Neural cell (in vitro differentiated cells): ENCODE results near the gene ASPA. TPM values are rescaled to one million over a fixed set of nuclear protein-coding genes. Genes with fewer than 3 reads are reported as not detected.

Experiments used
- H2AFZ ChIP-seq: fragments of 200-600, 300-800 bp; sonication (generic), shearing (Covaris generic); 2 replicates; pipeline ENCODE4 v1.6.0; 2014; ENCODE audit warnings: low read depth, mild to moderate bottlenecking, antibody characterized with exemption, low read length, moderate library complexity
- H3F3A ChIP-seq: fragments of 200-600 bp; shearing (Covaris generic); 2 replicates; pipeline ENCODE4 v1.6.1; 2016; ENCODE audit warnings: mild to moderate bottlenecking, moderate library complexity, mixed read lengths, antibody characterized with exemption, low read length; ENCODE audit not compliant: insufficient read depth, poor library complexity, severe bottlenecking
- H3K27ac ChIP-seq: fragments of 200-600, 300-800 bp; sonication (generic), shearing (Covaris generic); 2 replicates; pipeline ENCODE4 v1.5.1; 2014; ENCODE audit warnings: mild to moderate bottlenecking, low read length, moderate library complexity
- H3K27me3 ChIP-seq: fragments of 300-800, 200-600 bp; sonication (generic), shearing (Covaris generic); 2 replicates; pipeline ENCODE4 v1.6.0; 2014; ENCODE audit warnings: mild to moderate bottlenecking, low read depth, low read length, moderate library complexity; ENCODE audit not compliant: insufficient read depth
- H3K36me3 ChIP-seq: fragments of 300-800, 200-600 bp; sonication (generic), shearing (Covaris generic); 2 replicates; pipeline ENCODE4 v1.5.1; 2014; ENCODE audit warnings: mild to moderate bottlenecking, antibody characterized with exemption, low read length, moderate library complexity; ENCODE audit not compliant: insufficient read depth
- H3K4me2 ChIP-seq: fragments of 300-800, 200-600 bp; sonication (generic), shearing (Covaris generic); 2 replicates; pipeline ENCODE4 v1.6.0; 2014; ENCODE audit warnings: mild to moderate bottlenecking, low read length
- H3K4me3 ChIP-seq: fragments of 300-800, 200-600 bp; sonication (generic), shearing (Covaris generic); 2 replicates; pipeline ENCODE4 v1.5.1; 2014; ENCODE audit warnings: mild to moderate bottlenecking, low read length, moderate library complexity
- H3K79me2 ChIP-seq: fragments of 200-600 bp; shearing (Covaris generic); replicated peaks from 2 replicates; pipeline ENCODE4 v1.6.0; 2014; ENCODE audit warnings: mild to moderate bottlenecking, low read length, moderate library complexity; ENCODE audit not compliant: insufficient read depth
- H3K9ac ChIP-seq: fragments of 300-800, 200-600 bp; sonication (generic), shearing (Covaris generic); 2 replicates; pipeline ENCODE4 v1.6.1; 2016; ENCODE audit warnings: mild to moderate bottlenecking, low read length, mixed read lengths
- H3K9me2 ChIP-seq: fragments of 200-600 bp; shearing (Covaris generic); 2 replicates; pipeline ENCODE4 v1.6.1; 2016; ENCODE audit warnings: mild to moderate bottlenecking, low read length, mixed read lengths; ENCODE audit not compliant: insufficient read depth
- H3K9me3 ChIP-seq: fragments of 200-600, 300-800 bp; sonication (generic), shearing (Covaris generic); 2 replicates; pipeline ENCODE4 v1.6.1; 2016; ENCODE audit warnings: mild to moderate bottlenecking, mixed run types, low read length, moderate library complexity, mixed read lengths
- H4K20me1 ChIP-seq: fragments of 200-600 bp; shearing (Covaris generic); 2 replicates; pipeline ENCODE4 v1.6.1; 2016; ENCODE audit warnings: mild to moderate bottlenecking, mixed run types; ENCODE audit not compliant: insufficient read depth
- EP300 ChIP-seq: fragments of 450-650 bp; conservative IDR thresholded peaks from 2 replicates; pipeline ENCODE4 v1.6.1; 2014; ENCODE audit warnings: antibody characterized with exemption, mild to moderate bottlenecking, moderate library complexity; ENCODE audit not compliant: poor library complexity, severe bottlenecking
- EZH2 ChIP-seq: fragments of 200-600, 300-800 bp; shearing (Covaris generic), sonication (generic); IDR thresholded peaks from 2 replicates; pipeline ENCODE4 v1.6.1; 2014; ENCODE audit warnings: antibody characterized with exemption, low read length, borderline replicate concordance, mild to moderate bottlenecking; ENCODE audit not compliant: insufficient read depth, poor library complexity, severe bottlenecking
- MXI1 ChIP-seq: fragments of 450-650 bp; conservative IDR thresholded peaks from 2 replicates; pipeline ENCODE4 v1.6.1; 2014; ENCODE audit warnings: antibody characterized with exemption, mild to moderate bottlenecking; ENCODE audit not compliant: poor library complexity, severe bottlenecking
- POLR2AphosphoS5 ChIP-seq: IDR thresholded peaks from 2 replicates; pipeline ENCODE4 v1.6.1; 2012
- RAD21 ChIP-seq: fragments of 450-650 bp; conservative IDR thresholded peaks from 2 replicates; pipeline ENCODE4 v1.6.1; 2014; ENCODE audit warnings: antibody characterized with exemption, mild to moderate bottlenecking, moderate library complexity
- SMC3 ChIP-seq: fragments of 450-650 bp; conservative IDR thresholded peaks from 2 replicates; pipeline ENCODE4 v1.6.1; 2014; ENCODE audit warnings: antibody characterized with exemption, mild to moderate bottlenecking, moderate library complexity; ENCODE audit not compliant: poor library complexity
- TAF1 ChIP-seq: IDR thresholded peaks from 2 replicates; pipeline ENCODE4 v1.6.1; 2012; ENCODE audit warnings: low read depth
- polyA plus RNA-seq: library from polyadenylated mRNA; depleted of rRNA; stranded (reverse); fragments of >200 nt; gene quantifications from 2 replicates; pipeline ENCODE4 v1.2.3, GENCODE V29; 2014
- TF ChIP-seq, protein P1 (sequence below): fragments of 450-650 bp; IDR thresholded peaks from 2 replicates; pipeline ENCODE4 v1.5.1; 2014; ENCODE audit warnings: antibody characterized with exemption, mild to moderate bottlenecking, moderate library complexity; ENCODE audit not compliant: poor library complexity, severe bottlenecking
- TF ChIP-seq, protein P2 (sequence below): IDR thresholded peaks from 2 replicates; pipeline ENCODE4 v1.6.1; 2012; ENCODE audit warnings: borderline replicate concordance

The ASPA gene
- polyA plus RNA-seq, 1 donor from 2014 or later, result 0.24 TPM

DNA sequence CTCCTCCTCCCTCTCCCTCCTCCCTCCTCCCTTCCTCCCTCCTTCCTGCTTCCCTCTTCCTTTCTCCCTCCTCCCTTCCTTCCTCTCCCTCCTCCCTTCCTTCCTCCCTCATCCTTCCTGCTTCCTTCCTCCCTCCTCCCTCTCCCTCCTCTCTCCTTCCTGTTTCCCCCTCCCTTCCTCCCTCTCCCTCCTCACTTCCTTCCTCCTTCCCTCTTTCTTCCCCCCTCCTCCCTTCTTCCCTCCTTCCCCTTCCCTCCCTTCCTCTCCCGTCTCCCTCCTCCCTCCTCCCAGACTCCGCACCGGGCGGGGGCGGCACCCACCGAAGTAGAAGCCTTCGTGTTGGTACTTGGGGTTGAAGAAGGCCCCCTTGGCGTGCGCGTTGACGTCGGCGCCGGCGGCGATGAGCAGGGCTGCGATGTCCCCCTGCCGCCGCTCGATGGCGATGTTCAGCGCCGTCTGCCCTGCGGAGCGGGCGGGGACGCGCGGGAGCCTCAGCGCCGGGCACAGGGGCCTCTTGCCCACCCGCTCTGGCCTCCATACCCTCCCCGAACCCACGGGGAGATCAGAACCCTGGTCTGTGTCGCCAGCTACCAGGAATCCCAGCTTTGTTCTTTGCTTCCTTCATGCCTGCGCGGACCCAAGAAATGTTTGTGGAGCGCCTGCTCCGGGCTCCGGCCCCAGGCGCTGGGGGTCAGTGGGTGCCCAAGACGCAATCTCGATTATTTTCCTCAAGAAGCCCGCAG is 59.6 kb downstream of the ASPA start:
- Histone ChIP-seq H3K4me3 (peak overlapping the region; percentile 45), H2AFZ (peak overlapping the region; percentile 40), H3K4me2 (no peak overlapping the region), H3K79me2 (no peaks in the 10 kb centered on the region), H3K9ac (no peak overlapping the region), H4K20me1 (no peaks in the 10 kb centered on the region), H3F3A (no peaks in the 10 kb centered on the region), H3K9me2 (no peaks in the 10 kb centered on the region), H3K9me3 (no peaks in the 10 kb centered on the region), H3K27me3 (no peaks in the 10 kb centered on the region), H3K27ac (no peak overlapping the region), H3K36me3 (no peaks in the 10 kb centered on the region)
- no peak for TF ChIP-seq EZH2
- TF ChIP-seq, protein P1, sequence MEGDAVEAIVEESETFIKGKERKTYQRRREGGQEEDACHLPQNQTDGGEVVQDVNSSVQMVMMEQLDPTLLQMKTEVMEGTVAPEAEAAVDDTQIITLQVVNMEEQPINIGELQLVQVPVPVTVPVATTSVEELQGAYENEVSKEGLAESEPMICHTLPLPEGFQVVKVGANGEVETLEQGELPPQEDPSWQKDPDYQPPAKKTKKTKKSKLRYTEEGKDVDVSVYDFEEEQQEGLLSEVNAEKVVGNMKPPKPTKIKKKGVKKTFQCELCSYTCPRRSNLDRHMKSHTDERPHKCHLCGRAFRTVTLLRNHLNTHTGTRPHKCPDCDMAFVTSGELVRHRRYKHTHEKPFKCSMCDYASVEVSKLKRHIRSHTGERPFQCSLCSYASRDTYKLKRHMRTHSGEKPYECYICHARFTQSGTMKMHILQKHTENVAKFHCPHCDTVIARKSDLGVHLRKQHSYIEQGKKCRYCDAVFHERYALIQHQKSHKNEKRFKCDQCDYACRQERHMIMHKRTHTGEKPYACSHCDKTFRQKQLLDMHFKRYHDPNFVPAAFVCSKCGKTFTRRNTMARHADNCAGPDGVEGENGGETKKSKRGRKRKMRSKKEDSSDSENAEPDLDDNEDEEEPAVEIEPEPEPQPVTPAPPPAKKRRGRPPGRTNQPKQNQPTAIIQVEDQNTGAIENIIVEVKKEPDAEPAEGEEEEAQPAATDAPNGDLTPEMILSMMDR, result peak; percentile 55

DNA sequence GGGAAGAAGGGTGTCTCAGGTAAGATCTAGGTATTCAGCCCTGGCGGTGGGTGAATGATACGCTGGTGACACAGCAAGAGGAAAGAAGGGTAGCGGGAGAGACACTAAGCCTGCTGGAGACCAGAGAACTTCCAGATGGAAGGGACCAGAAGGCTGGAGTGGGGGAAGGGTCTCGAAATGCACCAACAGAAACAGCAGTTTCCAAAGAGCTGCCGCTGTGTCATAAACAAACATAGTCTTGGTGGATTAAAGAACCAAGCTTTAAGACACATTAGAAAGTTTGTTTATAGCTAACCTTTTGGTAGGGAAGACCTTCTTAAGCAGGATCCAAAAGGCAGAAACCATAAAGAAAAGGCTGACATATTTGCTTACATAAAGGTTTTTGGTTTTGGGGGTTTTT is 60.9 kb downstream of the ASPA start:
- Histone ChIP-seq H3K4me3 (no peak overlapping the region), H3K9ac (no peak overlapping the region), H4K20me1 (no peaks in the 10 kb centered on the region), H3K9me3 (no peaks in the 10 kb centered on the region), H3K4me2 (no peak overlapping the region), H2AFZ (no peak overlapping the region), H3F3A (no peaks in the 10 kb centered on the region), H3K9me2 (no peaks in the 10 kb centered on the region), H3K27me3 (no peaks in the 10 kb centered on the region), H3K79me2 (no peaks in the 10 kb centered on the region), H3K36me3 (no peaks in the 10 kb centered on the region), H3K27ac (no peak overlapping the region)
- TF ChIP-seq SMC3, result no peak
- TF ChIP-seq EZH2, result no peak
- TF ChIP-seq, protein P2, sequence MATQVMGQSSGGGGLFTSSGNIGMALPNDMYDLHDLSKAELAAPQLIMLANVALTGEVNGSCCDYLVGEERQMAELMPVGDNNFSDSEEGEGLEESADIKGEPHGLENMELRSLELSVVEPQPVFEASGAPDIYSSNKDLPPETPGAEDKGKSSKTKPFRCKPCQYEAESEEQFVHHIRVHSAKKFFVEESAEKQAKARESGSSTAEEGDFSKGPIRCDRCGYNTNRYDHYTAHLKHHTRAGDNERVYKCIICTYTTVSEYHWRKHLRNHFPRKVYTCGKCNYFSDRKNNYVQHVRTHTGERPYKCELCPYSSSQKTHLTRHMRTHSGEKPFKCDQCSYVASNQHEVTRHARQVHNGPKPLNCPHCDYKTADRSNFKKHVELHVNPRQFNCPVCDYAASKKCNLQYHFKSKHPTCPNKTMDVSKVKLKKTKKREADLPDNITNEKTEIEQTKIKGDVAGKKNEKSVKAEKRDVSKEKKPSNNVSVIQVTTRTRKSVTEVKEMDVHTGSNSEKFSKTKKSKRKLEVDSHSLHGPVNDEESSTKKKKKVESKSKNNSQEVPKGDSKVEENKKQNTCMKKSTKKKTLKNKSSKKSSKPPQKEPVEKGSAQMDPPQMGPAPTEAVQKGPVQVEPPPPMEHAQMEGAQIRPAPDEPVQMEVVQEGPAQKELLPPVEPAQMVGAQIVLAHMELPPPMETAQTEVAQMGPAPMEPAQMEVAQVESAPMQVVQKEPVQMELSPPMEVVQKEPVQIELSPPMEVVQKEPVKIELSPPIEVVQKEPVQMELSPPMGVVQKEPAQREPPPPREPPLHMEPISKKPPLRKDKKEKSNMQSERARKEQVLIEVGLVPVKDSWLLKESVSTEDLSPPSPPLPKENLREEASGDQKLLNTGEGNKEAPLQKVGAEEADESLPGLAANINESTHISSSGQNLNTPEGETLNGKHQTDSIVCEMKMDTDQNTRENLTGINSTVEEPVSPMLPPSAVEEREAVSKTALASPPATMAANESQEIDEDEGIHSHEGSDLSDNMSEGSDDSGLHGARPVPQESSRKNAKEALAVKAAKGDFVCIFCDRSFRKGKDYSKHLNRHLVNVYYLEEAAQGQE, result no peak
- TF ChIP-seq MXI1, result no peak
- no peak for TF ChIP-seq TAF1
- TF ChIP-seq POLR2AphosphoS5, result no peak
- TF ChIP-seq, protein P1, result no peak
- TF ChIP-seq RAD21, result no peak
- no peak for TF ChIP-seq EP300
